ENCODE measurements around the gene ARMS2.
A peak's percentile ranks its signal among the peaks of the same experiment; 100 is the strongest.

The ARMS2 gene, protein sequence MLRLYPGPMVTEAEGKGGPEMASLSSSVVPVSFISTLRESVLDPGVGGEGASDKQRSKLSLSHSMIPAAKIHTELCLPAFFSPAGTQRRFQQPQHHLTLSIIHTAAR

DNA sequence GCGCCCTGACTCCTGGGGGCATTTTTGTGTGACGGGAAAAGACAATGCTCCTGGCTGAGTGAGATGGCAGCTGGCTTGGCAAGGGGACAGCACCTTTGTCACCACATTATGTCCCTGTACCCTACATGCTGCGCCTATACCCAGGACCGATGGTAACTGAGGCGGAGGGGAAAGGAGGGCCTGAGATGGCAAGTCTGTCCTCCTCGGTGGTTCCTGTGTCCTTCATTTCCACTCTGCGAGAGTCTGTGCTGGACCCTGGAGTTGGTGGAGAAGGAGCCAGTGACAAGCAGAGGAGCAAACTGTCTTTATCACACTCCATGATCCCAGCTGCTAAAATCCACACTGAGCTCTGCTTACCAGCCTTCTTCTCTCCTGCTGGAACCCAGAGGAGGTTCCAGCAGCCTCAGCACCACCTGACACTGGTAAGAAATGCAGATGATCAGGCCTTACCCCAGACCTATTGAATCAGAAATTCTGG, at the start of gene ARMS2:
Gene ARMS2, plus strand, starts transcription at position 51 of the 478 bp plus-strand sequence. Its CDS starts 75 bp downstream, at position 126.
- no peak for DNase-seq (ENCODE audit: low spot score)

DNA sequence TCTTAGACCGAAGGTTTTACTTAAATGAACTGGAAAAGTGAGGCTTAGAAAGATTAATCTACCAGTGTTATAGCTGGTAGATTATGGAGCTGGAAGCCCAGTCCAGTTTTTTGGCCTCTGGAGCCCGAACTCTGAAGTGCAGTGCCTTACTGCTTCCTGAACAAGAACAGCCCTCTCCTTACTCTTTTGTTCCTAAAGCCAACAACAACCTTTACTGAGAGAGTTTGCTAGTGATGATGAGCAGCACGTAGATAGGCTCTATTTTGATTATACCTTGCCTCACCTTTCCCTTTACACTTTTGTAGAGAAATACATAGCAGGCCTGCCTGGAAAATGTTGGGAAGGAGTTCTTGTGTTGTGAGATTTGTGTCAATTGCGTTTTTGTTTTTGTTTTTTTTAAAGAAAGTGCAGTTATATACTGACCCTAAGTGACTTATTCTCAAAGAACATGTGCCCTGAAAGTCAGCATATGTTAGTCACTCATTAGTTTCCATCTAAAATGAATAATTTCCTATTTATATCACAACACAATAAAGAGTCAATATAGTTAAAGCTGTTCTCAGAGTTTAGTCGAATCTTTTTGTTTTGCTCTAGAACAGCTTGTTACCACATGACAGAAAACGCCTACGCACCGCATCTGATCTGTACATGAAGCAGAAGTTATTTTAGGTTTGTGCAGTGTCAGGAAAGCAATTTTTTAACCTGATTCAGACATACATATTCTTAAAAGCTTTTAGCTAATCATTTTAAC, 46.9 kb upstream of the ARMS2 start:
- no peak for DNase-seq (ENCODE audit: low spot score)

DNA sequence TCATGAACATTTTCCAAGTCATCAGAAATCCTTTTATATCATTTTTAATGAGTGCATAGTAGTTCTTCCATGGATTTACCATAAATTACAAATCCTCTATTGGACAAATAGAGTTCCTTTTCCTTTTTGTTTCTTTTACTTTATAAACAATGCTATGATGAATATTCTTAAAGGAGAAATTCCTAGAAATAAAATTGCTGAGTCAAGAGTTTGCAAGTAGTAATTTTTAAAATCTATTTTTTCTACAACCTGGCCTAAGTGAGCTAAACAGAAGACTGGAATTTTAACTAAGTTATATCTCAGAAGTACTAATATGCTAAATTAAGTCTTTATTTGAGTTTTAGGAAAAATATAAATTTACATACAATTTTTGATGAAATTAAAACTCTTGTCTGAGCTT, 41.1 kb upstream of the ARMS2 start:
- no peak for DNase-seq (ENCODE audit: low spot score)

DNA sequence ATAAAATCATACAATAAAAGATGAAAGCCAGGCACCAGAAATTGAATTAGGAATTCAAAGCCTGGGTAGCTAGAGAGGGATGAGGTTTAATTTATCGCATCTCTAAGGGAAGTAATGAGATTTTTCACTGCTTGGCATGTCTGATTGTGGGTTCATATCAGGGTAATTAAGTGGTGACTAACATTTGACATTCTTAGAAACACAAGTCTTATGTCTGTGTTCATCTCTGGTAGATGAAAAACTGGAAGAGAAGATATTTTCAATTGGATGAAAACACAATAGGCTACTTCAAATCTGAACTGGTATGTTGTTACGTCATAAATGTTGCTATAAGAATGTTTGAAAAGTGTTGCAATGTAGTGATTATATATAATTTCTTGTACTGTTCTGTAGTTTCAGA, 36.8 kb upstream of the ARMS2 start:
- no peak for DNase-seq (ENCODE audit: low spot score)

DNA sequence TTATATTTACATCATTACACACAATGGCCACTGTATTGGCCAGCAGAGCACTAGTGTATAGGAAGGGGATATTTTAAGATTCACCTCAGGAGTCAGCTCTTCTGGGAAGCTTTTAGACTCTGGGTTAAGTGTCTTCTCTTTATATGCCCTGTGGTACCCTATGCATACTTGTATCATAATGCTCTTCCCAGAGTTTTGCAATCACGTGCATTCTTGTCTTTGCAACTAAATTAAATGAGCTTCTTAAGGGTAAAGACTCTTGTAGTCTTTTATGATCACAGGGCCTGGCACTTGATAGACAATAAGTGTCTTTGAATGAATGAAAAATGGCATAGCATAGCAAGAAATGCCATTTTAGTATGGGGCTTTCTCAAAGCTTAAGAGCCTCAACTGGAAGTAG, 35.4 kb upstream of the ARMS2 start:
- no peak for DNase-seq (ENCODE audit: low spot score)

DNA sequence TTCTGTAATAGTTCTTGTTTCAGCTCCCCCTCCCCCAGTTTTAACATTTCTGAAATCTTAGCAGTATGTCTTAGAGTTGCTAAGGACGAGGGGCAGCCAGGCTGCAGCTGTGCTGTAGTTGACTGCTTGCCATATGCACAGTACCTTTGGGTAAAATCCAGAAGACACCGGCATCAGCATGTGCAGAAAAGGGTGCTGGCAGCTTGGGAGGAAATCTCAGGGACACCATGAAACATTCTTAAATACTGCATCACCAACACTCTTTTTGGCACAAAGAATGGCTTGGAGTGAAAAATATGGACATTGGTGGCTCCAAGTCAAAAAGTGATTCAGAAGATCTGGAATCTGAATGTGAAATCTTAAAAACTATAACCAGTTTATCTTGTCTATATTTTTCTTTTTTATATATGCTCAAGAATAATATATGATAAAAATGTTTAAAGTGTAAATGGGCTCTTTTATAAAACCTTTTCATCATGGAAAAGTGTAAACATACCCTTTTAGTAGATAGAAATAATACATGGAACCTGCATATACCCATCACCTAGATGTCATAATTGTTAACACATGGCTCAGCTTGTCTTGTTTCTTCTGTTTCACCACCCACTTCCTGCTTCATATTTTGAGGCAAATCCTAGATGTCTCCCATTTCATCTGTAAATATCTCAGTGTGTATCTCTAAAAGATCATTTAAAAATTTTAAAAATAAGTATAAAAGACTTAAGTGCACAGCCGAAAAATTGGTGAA, 34.4 kb upstream of the ARMS2 start:
- DNase-seq (ENCODE audit: low spot score): no peak

DNA sequence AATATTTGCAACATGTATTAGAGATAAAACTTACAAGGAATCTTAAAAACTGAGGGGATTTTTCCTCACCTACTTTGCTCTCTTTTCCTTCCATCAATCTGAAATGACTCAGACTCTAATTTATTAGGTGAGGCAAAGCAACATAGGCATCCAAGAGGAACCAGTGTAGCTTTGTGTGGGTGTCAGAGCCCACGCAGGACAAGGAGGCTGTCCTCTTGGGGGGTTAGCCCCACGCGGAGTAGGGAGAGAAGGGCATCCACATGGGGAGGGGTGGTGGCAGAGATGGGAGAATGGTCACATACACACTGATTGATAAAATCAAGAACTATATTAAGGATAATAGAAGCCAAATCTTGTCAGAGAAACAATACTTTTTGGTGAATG, 33.8 kb upstream of the ARMS2 start:
- no peak for DNase-seq (ENCODE audit: low spot score)

DNA sequence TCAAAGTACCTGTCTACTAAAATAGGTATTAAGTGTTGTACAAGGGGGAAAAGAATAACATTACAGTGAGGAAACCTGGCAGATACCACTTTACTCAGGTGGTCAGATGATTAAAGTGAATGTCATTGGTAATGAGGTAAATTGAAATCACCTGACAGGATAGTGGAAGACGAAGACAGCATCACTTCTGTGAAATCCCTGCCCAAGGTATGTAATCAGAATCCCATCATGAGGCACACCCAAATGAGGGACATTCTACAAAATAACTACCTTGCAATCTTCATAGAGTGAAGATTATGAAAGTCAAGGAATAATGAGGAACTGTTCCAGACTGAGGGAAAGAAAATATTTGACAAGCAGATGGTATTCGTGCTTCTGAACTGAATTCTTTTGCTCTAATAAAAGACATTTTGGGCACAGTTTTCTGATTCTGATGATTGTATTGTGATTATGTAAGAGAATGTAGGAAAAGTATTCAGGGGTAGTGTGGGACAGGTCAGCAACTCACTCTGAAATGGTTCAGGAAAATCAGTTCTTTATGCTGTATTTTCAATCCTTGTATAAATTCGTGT, 33.3 kb upstream of the ARMS2 start:
- no peak for DNase-seq (ENCODE audit: low spot score)

DNA sequence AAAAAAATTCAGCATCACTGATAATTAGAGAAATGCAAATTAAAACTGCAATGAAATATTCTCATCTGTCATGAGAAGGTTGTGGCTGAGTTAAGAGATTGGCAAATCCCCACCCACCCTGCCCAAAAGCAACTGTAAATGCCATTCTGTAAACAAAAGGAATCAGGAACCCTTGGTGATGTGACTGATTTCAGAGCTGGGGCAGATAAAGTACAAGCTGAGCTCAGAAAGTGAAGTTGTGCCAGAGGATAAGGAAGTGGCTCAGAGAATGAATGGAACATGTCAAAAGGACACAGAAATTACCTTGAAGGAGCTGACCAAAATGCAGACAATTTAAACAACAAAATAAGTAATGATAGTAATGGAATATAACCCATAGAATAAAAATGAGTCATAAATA, 32.7 kb upstream of the ARMS2 start:
- DNase-seq (ENCODE audit: low spot score): no peak

DNA sequence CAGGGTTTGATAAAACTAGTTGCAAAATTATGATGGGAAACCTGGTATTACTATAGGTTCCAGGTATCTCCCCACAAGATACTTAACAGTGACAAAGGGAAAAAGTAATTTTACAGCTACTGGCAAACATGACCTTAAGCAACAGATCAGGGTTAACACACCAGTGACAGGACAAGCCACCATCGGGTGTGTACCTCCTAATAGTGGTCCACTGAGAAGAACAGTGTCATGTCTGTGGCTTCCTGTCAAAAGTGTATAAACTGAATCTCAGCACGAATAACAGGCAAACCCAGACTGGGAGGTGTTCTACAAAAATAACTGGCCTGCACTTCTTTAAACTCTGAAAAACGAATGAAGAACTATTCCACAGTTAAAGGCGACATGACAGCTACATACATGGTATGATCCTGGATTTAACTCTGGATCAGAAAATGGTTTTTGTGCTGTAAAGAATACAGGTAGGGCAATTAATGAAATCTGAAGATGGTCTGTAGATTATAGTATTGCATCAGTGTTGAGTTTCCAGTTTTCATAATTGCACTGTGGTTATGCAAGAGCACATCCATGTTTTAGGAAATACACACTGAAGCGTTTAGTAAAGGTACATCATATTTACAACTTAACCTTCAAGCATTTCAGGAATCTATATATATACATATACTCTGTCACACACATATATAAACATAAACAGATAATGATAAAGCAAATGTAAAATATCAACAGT, 32.0 kb upstream of the ARMS2 start:
- DNase-seq (ENCODE audit: low spot score): no peak

DNA sequence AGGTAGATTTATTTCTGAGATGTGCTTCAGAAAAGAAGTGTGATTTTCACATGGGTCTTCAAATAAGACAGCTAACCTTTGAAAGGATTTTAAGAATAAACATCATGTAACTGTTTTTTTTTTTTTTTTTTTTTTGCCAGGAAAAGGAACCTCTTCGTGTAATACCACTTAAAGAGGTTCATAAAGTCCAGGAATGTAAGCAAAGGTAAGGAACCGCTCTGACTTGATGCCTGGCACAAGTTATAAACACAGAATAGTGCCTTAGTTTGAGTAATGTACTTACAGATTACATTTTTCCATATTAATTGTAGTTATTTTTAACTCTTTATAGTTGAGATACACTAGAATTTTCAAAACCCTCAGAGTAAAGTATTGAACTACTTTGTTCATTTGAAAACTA, 30.4 kb upstream of the ARMS2 start:
- no peak for DNase-seq (ENCODE audit: low spot score)

DNA sequence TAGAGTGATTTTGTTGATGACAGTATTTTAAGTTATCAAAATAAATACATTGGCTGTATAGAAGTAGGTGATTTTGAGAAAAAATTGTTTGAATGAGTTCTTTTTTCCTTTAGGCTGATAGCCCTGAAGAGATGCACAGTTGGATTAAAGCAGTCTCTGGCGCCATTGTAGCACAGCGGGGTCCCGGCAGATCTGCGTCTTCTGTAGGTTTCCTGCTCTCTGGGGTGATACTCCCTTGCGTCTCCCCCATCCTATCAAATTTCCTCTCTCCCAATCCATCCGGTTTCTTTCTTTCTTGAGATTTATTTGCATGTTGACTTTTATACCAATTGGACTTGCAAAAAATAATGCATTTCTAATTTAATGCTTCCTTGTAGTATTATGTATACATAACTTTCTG, 27.6 kb upstream of the ARMS2 start:
- DNase-seq (ENCODE audit: low spot score): no peak

DNA sequence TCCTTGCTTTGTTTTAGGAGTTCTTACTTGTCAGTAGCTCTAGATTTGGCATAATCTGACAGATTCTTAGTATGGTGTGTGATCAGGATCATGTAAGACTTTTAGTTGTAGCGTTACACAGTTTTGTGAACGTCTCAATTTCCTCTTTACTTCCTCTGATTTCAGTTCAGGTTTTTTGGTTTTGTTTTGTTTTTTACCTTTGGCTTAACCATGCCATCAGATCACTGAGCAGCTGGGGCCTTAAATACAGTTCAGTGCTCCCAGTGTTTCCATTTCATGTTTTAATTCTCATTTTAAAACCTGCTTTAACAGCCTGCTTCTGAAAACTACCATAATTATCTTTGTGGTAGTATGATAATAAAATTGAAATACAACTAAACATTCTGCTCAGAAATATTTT, 27.2 kb upstream of the ARMS2 start:
- DNase-seq (ENCODE audit: low spot score): no peak

DNA sequence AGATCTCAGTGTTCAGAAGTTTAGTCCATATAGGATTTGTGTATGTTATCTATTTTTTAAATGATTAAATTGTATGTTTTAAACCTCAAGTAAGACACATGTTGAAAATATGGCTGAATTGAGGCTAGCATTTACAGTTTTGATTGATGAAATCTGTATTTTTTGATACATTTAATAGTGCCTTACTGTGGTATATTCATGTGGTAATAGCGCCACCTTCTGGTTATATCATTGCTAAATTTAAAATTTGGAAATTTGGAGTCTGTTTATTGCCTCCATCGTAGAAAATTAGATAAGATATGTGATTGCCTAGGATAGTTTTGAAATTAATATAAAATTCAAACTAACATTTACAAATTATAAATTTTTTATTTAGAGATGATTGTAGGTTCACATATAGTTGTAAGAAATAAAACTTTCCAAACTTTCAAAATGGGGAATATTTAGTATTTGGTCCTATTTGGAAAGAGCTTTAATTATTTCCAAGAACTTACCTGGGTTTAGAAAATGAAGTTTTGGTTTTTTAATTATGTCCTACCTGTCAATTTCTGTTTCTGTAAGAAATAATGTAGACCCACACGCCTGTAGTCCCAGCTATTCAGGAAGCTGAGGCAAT, 19.1 kb upstream of the ARMS2 start:
- DNase-seq (ENCODE audit: low spot score): peak; percentile 30

DNA sequence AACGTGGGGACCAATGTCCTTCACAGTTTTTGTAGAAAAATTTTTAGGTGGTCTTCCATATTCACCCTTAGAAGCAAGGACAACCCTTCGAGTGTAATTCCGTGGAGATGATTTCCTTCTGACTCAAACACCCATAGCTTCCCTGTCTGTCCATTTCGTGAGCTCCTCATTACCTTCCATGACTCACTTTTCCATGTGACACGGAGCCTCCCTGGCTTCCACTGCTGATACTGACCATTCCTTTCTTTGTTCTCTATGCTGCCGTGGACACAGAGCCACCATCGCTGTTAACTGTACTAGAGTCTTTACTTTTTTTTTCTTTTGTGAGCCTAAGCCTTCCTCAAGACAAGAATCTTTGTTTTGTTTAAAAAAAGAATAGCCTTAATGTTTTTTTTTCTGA, 12.5 kb upstream of the ARMS2 start:
- DNase-seq (ENCODE audit: low spot score): no peak

DNA sequence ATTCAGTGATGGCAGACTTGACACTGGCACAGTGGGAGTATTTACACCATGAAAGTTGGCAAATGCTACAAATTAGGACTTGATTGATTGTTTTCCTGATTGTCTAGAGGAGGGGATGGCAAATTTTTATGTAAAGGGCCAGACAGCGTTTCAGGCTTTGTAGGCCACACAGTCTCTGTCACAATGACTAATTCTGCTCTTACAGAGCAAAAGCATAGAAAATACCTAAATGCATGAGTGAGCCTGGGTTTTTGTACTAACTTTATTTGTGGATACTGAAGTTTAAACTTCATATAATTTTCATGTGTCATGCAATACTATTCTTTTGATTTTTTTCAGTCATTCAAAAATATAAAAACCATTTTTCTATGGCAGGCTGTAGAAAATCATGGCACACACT, 9.0 kb upstream of the ARMS2 start:
- no peak for DNase-seq (ENCODE audit: low spot score)

DNA sequence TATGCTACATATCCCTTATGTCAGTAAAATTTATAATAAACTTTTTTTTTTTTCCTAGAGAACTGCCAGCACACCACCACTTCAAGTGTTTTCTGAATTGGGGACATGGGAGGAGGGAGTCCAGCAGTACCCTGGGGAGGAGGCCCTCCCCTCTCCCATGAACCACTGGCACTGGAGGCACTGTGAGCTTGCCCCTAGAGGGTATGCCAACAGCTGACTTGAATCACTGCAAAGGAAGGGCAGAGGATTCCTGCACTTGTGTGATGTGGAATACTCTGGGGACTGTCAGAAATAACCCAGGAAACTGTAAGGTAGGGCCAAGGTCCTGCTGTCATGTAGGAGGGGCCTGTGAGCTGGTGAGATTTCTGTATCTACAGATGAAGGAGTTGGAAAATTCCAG, 8.5 kb upstream of the ARMS2 start:
- no peak for DNase-seq (ENCODE audit: low spot score)

DNA sequence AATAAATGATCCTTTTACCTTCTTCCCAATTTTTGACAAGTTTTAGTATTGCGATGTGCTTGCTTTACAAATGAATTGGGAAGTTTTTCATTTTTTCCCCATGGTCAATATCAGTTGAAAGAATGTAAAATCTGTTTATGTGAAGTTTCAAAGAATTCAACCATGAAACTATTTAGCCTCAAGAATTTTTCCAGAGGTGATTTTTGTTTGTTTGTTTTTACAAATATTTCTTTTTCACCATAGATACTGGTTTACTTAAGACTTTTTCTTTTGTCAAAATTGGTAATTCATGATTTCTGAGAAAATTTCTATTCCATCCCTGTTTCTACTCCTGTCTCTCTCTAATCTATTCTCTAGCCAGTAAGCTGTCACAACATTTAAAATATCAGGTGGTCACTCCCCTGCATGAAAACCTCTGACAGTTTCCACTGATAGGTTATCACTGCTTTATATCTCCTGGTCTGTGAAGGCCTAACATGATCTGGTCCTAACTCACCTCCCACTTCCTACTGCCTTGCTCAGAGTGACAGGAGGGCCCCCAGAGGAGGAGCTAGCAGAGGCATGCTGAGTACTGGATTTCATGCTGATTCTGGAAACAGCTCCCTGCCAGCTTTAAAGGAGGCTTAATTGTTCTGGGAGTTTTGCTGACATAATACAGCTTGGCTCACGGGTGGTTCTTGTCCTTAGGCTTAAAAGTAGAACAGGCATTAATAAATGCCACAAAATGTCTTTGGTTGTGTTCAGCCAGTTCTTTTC, 7.6 kb upstream of the ARMS2 start:
- DNase-seq (ENCODE audit: low spot score): peak; percentile 54

DNA sequence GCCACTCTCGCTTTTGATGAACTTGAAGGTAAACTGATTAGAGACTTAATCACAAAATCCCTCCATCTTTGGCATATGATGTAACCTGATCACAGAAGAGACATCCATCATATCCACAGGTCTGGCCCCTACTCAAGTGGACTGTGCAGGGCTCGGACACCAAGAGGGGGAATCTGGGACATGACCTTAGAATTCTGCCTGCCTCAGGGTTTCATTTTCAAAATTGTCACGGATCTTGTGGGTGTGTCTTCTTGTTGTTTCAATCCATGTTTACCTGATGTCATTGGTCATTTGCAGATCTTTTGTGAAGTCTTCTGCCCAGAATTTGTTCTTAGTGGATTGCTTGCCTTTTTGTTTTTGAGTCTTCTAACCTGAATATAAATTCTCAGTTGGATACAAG, 5.9 kb upstream of the ARMS2 start:
- no peak for DNase-seq (ENCODE audit: low spot score)

DNA sequence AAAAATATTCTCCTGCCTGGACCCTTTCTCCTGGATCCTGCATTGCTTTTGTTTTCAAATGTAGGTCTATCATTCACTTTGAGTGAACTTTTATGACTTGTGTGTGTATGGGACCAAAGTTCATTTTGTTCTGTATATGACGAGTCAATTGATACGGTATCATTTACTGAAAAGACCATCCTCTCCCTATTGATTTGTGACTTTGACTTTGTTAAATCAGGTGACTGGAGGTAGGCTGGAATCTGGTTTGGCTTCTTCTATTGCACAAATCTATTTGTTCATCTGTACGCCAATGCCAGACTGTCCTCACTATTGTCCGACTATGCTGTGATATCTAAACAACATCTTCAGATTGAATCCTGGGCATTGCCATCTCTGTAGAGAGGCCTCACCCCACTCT, 5.3 kb upstream of the ARMS2 start:
- DNase-seq (ENCODE audit: low spot score): no peak

DNA sequence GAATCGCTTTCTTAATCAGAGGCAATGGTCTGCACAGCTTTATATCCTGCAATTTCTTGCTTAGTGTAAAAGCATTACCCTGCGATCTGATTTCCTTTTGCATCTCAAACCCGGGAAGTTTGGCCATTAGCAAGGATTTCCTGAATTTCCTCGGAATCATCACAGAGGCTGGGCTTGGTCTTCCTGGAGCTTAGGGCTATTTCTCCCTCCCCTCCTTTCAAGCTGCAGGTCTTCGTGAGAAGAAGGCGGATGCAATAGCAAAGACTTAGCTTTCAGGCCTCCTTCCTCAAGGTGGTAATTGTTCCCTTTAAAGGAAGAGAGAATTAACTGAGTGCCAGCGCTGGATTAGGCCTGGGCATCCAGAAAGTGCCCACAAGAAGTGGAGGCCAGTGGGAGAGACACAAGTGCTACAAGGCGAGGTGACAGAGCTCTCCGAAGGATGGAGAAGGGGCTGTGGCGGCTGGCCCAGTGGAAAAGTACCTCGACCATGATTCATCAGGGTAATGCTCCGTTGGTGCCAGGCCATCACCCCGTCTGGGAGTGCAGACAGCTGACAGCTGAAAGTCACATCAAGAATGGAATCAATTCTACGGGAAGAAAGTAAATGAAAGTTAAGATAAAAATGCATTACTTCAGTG, 4.0 kb upstream of the ARMS2 start:
- DNase-seq (ENCODE audit: low spot score): no peak

Measured in iPS-NIHi11 (cell line).